GM21717 (cell line): Measurements from ENCODE around the gene NOS1AP.

Experiments
- ATAC-seq: cut with Tn5 transposase; IDR thresholded peaks from one replicate; pipeline ENCODE4 v1.9.1; 2021; ENCODE audit warnings: mild to moderate bottlenecking, moderate library complexity; ENCODE audit not compliant: unreplicated experiment

NOS1AP gene

DNA sequence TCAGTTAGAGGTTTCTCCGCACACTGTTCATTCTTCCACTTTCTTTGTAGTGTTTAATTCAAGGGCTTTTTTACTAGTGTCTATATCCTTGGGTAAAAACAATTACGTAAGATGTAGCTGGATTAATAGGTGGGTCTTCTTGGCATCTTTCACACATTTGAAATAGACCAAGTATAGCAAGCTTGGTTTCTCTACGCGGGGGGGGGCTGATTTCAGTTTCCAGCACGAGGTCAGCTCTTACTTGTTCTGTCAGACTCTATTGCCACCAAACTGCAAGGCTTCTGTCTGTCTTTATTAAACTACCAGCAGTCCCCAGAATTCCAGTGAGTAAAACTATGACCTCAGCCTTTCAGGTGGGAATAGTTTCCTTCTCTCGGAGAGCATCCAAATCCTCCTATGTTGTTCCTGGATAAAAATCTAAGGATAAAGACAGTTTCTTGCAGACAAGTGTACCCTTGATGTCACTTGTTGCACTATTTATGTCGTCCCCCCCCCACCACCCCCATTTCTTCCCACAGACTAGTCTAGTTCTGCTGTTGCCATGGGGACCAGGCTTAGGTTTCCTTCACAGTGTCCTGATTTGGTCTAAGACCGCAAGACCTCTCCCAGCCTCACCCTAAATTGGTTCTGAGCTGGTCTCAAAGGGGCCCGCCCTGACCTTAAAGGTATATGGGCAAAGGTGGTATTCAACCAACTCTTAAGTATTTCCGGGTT, 290.2 kb downstream of the NOS1AP start:
- ATAC-seq: no peak

DNA sequence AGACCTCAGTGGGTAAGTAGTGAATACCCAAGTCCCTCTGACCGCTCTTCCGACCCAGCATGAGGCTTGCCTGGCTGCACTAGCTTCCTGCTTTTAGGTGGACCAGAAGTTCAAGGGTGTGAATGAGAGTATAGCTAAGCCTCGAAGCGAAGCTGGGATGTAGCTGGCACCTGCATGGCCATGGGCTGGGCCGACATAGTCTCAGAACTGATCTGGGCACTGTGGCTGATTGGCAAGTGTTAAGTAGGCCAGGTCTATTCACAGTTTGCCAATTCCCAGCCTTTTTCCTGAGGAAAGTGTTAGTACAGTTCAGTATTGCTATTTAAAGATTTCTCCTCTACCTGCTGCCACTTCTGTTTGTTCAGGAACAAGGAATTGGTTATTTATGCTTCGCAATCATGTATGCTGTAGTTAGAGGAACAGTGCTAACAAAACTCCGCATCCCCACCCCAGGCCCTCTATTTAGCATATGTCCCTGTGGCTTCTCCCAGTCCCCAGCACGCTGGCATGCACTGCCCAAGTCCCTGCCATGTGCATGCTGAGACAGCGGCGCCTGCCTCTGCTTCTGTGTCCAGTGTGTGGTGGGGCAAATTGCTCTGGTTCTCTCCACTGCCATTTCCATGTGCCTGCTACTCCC, 290.9 kb downstream of the NOS1AP start:
- no peak for ATAC-seq

DNA sequence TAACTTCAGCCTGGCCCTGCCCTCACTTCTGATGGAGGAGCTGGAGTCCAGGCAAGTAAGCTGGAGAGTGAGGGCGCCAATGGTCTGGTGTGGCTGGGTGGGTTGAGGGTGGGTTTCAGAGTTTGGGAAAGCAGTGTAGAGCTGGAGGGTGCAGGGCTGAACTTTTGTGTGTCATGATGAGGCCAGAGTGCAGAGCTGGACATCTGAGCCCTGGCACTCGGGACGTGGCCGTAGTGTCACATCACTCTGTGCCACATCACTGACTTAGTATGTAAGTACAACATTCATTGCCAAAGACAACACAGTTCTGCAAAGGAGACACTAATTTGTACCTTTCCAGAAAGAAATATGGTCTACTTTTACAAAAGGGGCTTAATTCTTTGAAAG, 291.4 kb downstream of the NOS1AP start:
- no peak for ATAC-seq

DNA sequence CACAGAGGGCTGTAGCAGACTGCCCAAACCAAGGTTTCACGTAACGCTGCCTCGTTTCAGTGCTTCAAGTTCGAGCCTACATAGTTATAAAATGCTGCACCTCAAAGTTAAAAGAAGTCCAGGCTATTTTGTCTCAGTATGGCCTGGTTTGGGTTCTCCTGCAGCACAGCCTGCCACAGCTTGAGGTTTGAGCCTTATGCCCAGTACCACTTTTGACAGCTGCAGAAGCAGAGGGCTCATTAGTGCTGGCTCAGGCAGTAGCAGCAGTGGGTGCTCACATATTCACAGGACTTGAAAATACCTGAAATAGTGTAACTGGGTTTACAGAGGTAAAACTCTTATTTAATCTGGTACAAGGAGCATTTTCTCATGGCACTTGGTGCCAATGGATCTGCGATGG, 291.9 kb downstream of the NOS1AP start:
- ATAC-seq: no peak

DNA sequence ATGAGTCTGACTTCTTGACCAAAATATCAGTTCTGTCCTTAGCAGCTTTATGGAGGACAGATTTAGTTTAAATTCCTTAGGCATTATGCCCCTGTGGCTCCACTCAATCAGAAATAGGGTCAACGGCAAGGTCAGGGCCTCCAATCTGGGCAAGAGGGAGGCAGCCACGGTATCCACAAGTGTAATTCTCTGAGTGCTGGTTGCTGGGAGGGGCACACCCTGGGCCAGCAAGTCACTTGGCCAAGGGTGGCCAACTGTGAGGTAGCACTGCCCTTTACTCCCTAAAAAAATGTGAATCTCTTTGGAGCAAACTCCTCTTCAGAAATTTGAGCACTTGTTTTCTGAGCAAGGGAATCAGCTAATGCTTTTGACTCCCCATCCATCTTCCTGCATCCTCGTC, 294.3 kb downstream of the NOS1AP start:
- no peak for ATAC-seq

DNA sequence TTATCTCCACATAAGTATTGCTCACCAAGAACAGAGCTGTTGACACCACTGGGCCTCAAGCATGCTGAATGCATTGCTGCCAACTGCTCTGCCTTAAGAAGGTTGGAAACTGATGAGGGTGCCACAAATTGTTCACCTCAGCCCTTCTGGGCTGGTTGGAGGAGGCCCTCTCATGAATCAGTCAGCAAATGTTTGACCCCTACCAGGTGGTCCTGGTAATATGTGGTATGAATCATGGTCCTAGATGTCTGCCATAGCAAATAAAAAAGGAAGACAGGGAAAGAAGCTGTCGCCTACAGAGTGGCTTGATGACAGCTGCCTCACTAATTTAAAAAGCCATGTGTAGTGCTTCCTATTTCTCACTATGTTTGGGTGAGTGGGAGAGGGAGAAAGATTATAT, 295.0 kb downstream of the NOS1AP start:
- no peak for ATAC-seq

DNA sequence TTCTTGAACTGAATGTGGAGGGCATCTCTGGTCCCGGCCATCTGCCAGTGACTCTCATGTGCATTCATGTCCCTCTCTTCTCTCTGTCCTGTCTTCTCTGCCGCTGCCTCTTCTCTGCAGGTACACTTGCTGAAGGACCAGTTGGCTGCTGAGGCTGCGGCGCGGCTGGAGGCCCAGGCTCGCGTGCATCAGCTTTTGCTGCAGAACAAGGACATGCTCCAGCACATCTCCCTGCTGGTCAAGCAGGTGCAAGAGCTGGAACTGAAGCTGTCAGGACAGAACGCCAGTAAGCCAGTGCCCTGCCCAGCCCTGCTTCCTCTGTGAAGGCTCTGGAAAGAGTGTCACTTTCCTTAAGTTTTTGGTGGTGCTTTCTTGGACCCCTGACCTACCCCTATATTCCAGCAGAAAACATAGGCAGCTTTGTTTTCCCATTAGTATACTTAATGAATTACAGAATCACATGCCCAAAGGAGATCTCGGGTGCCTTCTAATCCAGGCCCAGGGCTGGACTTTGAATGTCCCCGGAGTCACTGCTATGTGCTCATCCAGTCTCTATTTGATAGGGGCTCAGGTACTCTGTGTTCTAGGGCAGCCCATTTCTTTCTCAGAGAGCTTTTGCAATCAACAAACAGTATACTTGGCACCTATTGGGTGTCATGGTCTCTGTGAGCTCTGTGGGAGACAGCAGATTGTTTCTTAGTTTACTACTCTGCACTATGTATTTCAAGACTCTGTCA, 296.0 kb downstream of the NOS1AP start:
- ATAC-seq: no peak

DNA sequence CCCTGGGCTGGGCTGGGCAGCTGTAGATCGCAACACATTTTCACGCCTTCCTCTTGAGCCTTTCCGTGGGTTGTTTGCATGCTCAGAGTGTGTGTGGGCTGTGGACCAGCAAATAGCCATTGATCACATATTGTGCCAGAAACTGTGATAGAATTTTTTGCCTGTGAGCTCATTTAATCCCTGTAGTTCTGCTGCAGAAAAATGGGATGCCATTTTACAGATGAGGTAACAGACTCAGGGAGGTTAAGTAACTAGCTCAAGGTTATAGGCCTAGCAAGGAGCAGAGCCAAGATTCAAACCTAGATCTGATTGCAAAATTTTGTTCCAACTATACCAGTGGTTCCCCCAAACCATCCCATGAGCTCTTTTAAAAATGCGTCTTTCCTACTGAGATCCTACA, 296.7 kb downstream of the NOS1AP start:
- no peak for ATAC-seq

DNA sequence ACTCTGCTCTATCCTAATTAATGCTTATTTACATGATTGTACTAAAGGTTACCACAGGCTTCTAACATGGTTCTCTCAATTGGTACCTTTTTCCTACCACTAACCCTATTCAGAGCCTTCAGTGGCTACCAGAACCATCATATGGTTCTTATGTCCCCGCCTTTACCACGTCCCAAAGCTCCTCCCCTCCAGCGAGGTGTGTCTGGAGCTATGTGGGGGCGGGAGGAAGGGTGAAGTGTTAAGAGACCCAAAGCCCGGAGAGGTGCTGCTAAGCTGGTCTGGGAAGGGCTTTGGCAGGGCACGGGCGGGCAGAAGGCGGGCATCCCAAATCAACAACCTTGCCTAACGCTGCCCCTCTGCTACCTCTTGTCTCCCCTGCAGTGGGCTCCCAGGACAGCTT, 297.2 kb downstream of the NOS1AP start:
- ATAC-seq: no peak

DNA sequence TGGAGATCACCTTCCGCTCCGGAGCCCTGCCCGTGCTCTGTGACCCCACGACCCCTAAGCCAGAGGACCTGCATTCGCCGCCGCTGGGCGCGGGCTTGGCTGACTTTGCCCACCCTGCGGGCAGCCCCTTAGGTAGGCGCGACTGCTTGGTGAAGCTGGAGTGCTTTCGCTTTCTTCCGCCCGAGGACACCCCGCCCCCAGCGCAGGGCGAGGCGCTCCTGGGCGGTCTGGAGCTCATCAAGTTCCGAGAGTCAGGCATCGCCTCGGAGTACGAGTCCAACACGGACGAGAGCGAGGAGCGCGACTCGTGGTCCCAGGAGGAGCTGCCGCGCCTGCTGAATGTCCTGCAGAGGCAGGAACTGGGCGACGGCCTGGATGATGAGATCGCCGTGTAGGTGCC, 297.6 kb downstream of the NOS1AP start:
- no peak for ATAC-seq

DNA sequence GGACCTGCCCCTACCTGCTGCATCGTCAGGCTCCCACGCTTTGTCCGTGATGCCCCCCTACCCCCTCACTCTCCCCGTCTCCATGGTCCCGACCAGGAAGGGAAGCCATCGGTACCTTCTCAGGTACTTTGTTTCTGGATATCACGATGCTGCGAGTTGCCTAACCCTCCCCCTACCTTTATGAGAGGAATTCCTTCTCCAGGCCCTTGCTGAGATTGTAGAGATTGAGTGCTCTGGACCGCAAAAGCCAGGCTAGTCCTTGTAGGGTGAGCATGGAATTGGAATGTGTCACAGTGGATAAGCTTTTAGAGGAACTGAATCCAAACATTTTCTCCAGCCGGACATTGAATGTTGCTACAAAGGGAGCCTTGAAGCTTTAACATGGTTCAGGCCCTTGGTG, 298.3 kb downstream of the NOS1AP start:
- ATAC-seq: no peak

DNA sequence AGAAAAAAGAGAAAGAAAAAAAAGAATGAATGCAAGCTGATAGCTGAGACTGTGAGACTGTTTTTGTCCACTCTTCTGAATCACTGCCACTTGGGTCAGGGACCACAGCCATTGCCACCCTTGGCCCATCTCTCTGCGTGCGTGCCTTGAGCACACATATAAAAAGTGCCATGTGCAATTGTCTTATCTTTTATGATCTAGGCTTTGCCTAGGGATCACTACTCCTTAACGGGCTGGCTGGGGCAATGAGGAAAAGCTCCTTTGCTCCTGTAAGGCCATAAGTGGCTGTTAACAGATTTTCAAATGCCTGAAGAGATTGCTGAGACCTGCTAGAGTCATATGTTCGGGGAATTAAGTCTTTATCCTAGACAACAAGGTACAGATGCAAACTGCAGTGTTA, 299.0 kb downstream of the NOS1AP start:
- no peak for ATAC-seq

DNA sequence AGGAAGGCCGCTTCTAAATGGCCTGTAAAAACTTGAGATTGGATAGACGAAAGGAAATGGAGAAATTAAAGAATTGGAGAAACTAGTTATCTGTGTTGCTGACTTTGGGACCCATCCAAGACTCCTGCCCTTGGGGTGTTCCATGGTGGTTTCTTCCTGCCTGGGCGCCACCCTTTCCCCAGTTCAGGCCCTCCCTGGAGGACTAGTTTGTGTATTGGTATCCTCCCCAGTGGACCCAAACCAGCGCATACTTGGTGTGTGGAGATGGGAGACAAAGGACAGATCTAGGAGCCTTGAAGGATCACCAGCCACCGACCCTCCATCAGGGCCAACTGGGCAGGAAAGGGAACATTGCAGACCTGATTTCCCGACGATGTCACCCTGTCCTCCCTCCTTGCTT, 300.1 kb downstream of the NOS1AP start:
- ATAC-seq: no peak

DNA sequence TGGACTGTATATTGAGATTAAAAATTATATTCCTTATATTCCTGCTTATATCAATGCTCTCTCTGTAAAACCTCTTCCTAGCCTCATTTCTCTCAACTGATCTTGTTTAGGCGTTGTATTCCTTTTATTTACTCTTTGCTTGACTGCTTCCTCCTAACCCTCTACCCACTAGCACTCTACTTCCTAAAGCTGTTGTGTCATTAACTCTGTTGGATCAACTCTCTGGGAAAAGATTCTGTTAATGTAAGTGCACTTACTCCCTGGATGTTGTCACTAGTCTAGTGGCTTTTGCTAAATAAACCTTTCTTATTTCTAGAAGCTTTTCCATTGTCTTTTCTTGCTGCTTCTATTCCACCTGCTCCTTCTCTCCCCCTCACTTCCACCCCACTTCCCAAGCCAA, 300.7 kb downstream of the NOS1AP start:
- no peak for ATAC-seq

DNA sequence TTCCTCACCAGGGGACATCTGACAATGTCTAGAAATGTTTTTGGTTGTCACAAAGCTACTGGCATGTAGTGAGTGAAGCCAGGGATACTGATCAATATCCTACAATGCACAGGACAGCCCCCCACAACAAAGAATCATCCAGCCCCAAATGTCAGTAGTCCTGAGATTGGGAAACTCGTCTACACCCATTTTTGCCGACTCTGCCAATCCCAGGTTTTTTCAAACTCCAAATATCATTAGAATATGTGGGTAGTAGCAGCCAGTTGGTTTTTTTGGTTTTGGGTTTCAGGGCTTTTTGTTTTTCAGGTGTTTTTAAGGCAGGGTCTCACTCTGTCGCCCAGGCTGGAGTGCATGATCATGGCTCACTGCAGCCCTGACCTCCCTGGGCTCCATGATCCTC, 301.2 kb downstream of the NOS1AP start:
- ATAC-seq: no peak

DNA sequence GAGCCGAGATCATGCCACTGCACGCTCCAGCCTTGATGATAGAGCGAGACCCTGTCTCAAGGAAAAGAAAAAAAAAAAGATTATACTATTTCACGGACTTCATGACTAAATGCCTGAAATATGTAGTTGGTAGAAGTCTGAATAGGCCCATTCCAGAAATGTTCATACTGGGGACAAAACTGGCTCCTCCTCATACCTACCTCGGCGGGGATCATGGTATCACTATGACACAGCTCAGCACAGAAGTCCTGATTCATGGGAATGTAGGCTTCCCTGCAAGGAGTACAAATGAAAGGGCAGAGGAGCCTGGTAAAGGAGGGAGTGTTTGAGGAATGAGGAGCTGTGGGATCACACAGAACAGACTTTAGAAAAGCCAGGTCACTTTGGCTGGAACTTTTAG, 302.1 kb downstream of the NOS1AP start:
- no peak for ATAC-seq

DNA sequence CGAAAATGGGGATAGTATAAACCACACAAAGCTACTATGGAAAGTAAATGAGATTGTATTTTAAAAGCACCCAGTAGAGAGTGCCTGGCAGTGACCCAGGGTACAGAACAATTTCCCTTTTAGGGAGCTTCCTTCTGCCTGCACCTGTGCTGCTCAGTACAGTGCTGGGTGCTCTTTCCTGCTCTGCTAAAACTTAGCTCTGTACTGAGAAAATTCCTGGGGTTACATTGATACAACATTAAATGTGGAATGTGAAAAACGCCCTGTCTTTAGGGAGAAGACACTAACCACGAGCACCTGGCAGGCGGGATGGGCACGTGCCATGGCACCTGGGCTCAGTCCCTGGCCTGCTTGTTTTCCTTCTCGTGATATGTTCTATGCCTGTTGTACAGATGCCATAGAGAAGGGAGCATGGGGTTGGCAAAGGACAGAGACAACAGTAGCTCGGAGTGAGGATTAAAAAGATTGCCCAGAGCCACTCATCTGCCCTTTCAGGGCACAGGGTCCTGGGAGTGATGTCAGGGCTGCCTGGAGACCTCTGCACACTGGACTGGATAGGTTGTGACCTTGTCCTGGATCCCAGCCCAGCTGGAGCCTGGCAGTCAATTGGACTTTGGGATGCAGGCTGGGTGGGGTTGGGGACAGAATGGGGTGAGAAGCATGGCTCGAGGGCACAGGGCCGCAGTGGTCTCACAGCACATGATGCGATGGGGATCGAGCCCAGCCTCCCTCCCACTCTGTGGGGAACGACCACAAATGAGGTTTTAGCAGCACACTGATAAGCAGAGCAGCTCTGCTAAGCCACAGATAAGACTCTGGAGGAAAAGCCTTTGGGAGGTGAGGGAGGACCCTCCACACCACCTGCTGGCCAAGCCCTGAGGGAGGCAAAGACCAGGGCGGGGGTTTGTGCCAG, 302.9 kb downstream of the NOS1AP start:
- ATAC-seq: no peak

DNA sequence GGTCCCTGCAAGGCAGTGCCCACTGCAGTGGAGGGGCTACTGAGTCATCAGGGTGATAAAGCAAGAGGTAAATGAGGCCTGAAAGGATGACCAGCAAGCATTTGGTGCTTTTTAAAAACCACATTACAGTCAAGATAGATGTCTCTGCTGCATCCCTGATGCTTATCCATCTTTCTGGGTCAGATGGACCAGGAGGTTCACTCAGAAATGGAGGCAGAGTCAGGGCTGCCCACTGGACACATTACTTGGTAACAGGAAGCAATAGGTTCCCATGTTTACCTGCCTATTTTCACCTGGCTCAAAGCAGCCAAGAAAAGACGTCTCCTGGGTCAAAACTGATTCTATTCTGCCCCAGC, 303.6 kb downstream of the NOS1AP start:
- no peak for ATAC-seq

DNA sequence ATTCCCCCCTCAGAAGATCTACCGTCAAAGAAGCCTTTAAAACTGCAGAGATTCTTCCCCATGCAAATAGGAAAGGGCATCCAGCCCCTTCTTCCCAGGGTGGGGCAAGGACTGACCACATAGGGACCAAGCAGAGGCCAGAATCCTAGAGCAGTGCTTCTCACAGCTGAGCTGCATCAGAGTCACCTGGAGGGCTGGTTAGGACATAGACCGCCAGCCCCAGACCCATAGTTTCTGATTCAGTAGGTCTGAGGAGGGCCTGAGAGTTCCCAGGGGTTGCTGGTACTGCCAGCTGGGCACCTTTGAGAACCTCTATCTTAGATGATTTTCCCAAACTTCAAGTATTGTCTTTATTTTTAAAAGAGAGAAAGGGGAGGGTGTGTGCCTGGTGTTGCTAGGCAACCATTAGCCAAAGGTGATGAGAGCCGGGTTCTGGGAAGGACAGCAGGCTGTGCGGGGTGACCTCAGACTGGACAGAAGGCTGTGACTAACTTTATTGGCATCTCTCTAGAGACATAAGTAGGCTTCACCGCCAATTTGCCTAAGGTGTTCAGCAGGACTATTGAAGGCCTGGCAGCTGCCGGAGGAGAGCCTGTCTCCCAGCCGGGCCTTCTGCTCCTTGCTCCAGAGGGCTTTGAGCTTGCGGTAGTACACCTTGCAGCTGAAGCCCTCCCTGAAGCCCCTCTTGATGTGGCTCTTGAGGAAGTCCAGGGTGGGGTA, 304.2 kb downstream of the NOS1AP start:
- ATAC-seq: no peak

DNA sequence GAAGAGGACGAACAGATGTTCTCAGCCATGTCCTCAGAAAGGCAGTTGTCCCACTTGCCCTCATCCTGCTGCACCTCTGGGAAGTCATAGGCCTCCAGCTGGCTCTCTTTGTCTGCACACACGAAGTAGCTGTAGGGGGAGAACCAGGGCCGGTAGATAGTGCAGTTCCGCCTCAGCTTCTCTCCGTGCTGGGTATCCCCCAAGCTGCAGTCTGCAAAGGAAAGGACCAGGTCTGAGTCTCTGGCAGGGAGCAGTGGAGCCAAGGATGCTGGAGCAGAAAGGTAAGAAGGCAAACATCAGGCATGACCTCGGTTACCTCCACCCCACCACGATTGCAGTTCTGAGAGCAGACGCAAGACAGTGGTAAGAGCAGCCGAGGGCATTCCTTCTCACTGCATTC, 304.9 kb downstream of the NOS1AP start:
- ATAC-seq: no peak

DNA sequence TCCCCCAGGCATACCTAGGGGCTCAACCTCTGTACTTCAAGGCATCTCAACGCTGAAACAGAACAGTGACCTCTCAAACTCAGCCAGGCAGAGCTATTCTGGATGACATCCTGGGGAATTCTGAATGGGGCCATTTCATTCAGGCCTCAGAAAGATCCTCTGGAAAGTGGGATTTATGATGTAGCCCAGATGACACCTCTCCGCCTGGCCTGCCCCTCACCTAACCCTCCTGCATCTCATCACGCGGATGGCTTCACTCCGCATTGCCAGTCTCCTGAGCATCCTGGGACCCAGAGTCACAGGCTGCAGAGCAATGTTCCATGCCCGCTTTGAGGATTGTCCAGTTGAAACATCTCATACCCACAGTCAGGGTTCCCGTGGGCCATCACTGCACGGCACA, 306.0 kb downstream of the NOS1AP start:
- no peak for ATAC-seq
